HepG2 (cell line): ENCODE data around the gene PLSCR1.

Experiments used
- ATF7-NPFF ChIP-seq: sonication (generic); formaldehyde crosslinking; IDR thresholded peaks from 2 replicates; pipeline ENCODE4 v1.8.1; 2023; ENCODE audit warnings: mild to moderate bottlenecking, low read depth, missing genetic modification reagents, moderate library complexity
- PHF20 ChIP-seq: sonication (generic); formaldehyde crosslinking; IDR thresholded peaks from 2 replicates; pipeline ENCODE4 v1.5.0; 2020; ENCODE audit warnings: mild to moderate bottlenecking, missing genetic modification reagents
- POLR2AphosphoS5 ChIP-seq: IDR thresholded peaks from 2 replicates; pipeline ENCODE4 v1.6.1; 2012; ENCODE audit warnings: low read depth, low read length
- REL ChIP-seq: sonication (generic); formaldehyde crosslinking; conservative IDR thresholded peaks from 2 replicates; pipeline ENCODE4 v1.8.0; 2022; ENCODE audit warnings: mild to moderate bottlenecking, missing genetic modification reagents, moderate library complexity
- ZNF83 ChIP-seq: sonication (generic); formaldehyde crosslinking; IDR thresholded peaks from 2 replicates; pipeline ENCODE4 v1.4.0; 2020; ENCODE audit warnings: missing genetic modification reagents, mild to moderate bottlenecking, borderline replicate concordance
- TF ChIP-seq, protein P1 (sequence below): sonication (generic); formaldehyde crosslinking; IDR thresholded peaks from 2 replicates; pipeline ENCODE4 v1.5.0; 2020; ENCODE audit warnings: mild to moderate bottlenecking, missing genetic modification reagents, moderate library complexity

- no peak for TF ChIP-seq ZNF83
- TF ChIP-seq ATF7-NPFF (CRISPR knock-in tag): no peak
- no peak for TF ChIP-seq REL (CRISPR knock-in tag)
- TF ChIP-seq, protein P1, sequence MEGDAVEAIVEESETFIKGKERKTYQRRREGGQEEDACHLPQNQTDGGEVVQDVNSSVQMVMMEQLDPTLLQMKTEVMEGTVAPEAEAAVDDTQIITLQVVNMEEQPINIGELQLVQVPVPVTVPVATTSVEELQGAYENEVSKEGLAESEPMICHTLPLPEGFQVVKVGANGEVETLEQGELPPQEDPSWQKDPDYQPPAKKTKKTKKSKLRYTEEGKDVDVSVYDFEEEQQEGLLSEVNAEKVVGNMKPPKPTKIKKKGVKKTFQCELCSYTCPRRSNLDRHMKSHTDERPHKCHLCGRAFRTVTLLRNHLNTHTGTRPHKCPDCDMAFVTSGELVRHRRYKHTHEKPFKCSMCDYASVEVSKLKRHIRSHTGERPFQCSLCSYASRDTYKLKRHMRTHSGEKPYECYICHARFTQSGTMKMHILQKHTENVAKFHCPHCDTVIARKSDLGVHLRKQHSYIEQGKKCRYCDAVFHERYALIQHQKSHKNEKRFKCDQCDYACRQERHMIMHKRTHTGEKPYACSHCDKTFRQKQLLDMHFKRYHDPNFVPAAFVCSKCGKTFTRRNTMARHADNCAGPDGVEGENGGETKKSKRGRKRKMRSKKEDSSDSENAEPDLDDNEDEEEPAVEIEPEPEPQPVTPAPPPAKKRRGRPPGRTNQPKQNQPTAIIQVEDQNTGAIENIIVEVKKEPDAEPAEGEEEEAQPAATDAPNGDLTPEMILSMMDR (CRISPR knock-in tag): no peak
- no peak for TF ChIP-seq POLR2AphosphoS5
- TF ChIP-seq PHF20 (CRISPR knock-in tag): no peak
Observed at GRCh38 chr3:146561879-146562278, 17.5 kb upstream of the PLSCR1 start.
